ENCODE data around the gene RABEP1.

Gene RABEP1

GRCh38 chr17:5241861-5242671, 40.0 kb upstream of the RABEP1 start:
- no peak for TF ChIP-seq CTCF (IDR thresholded peaks at IDR 0.05; ENCODE audit: low read depth, low read length, missing control alignments)
- no peak overlapping the region for H3K4me3 ChIP-seq (ENCODE audit: low read depth, low read length)
- DNase-seq (ENCODE audit: low read depth) = peak; percentile 66

- DNase-seq (ENCODE audit: low read depth) = no peak
- TF ChIP-seq CTCF (IDR thresholded peaks at IDR 0.05; ENCODE audit: low read depth, low read length, missing control alignments) = no peak
- H3K4me3 ChIP-seq (ENCODE audit: low read depth, low read length) = no peak overlapping the region
Observed at GRCh38 chr17:5247621-5248020, 34.5 kb upstream of the RABEP1 start.

GRCh38 chr17:5248821-5249479, 33.1 kb upstream of the RABEP1 start:
- no peak overlapping the region for H3K4me3 ChIP-seq (ENCODE audit: low read depth, low read length)
- DNase-seq (ENCODE audit: low read depth) = no peak
- TF ChIP-seq CTCF (IDR thresholded peaks at IDR 0.05; ENCODE audit: low read depth, low read length, missing control alignments) = no peak

GRCh38 chr17:5249615-5250014, 32.5 kb upstream of the RABEP1 start:
- peak; percentile 68 for TF ChIP-seq CTCF (IDR thresholded peaks at IDR 0.05; ENCODE audit: low read depth, low read length, missing control alignments)
- no peak for DNase-seq (ENCODE audit: low read depth)
- H3K4me3 ChIP-seq (ENCODE audit: low read depth, low read length) = no peak overlapping the region

GRCh38 chr17:5254414-5254813, 27.7 kb upstream of the RABEP1 start:
- no peak for TF ChIP-seq CTCF (IDR thresholded peaks at IDR 0.05; ENCODE audit: low read depth, low read length, missing control alignments)
- DNase-seq (ENCODE audit: low read depth) = no peak
- H3K4me3 ChIP-seq (ENCODE audit: low read depth, low read length) = no peak overlapping the region

GRCh38 chr17:5254903-5255521, 27.1 kb upstream of the RABEP1 start:
- no peak for TF ChIP-seq CTCF (IDR thresholded peaks at IDR 0.05; ENCODE audit: low read depth, low read length, missing control alignments)
- no peak for DNase-seq (ENCODE audit: low read depth)
- no peak overlapping the region for H3K4me3 ChIP-seq (ENCODE audit: low read depth, low read length)

Data from GM12864 (cell line).